HL-60 (cell line): ENCODE data around the gene ARL3.

Experiments
- DNase-seq, 2 experiments: peaks; one replicate each; pipeline ENCODE4 v3.0.0-alpha.2; 2010 to 2020; ENCODE audit warnings: low read depth in 1 of 2, low spot score in 1 of 2
- H3K27ac ChIP-seq: fragments of 250-450 bp; sonication (Bioruptor Pico); replicated peaks from 2 replicates; pipeline ENCODE4 v1.5.1; 2020; ENCODE audit warnings: mild to moderate bottlenecking, moderate library complexity
- H3K27me3 ChIP-seq: fragments of 250-450 bp; sonication (Bioruptor Pico); 2 replicates; pipeline ENCODE4 v1.5.1; 2021; ENCODE audit warnings: mild to moderate bottlenecking, moderate library complexity; ENCODE audit not compliant: insufficient read depth, poor library complexity, severe bottlenecking
- H3K4me3 ChIP-seq: replicated peaks from 2 replicates; pipeline ENCODE4 v1.5.1; 2011; ENCODE audit warnings: mild to moderate bottlenecking, control low read depth, low read length; ENCODE audit not compliant: insufficient read depth
- CTCF ChIP-seq: IDR thresholded peaks from one replicate; pipeline ENCODE4 v1.5.1; 2011; ENCODE audit warnings: low read length, control low read depth, inconsistent platforms; ENCODE audit not compliant: insufficient read depth
- GABPA ChIP-seq: IDR thresholded peaks from 2 replicates; pipeline ENCODE4 v1.6.1; 2012; ENCODE audit warnings: low read depth
- POLR2AphosphoS5 ChIP-seq: IDR thresholded peaks from 2 replicates; pipeline ENCODE4 v1.6.1; 2012; ENCODE audit warnings: low read depth
- REST ChIP-seq: IDR thresholded peaks from 2 replicates; pipeline ENCODE4 v1.6.1; 2012; ENCODE audit warnings: low read depth; ENCODE audit not compliant: insufficient replicate concordance
- SPI1 ChIP-seq: IDR thresholded peaks from 2 replicates; pipeline ENCODE4 v1.6.1; 2012; ENCODE audit warnings: low read depth, mild to moderate bottlenecking, borderline replicate concordance

ARL3 gene

GRCh38 chr10:102645388-102645740 lies 68.8 kb downstream of the ARL3 start:
- DNase-seq, result peak in 1 of 2 experiments; percentile 79
- Histone ChIP-seq H3K27ac (peak overlapping the region; percentile 95), H3K4me3 (peak overlapping the region; percentile 81), H3K27me3 (no peaks in the 10 kb centered on the region)
- TF ChIP-seq POLR2AphosphoS5, result no peak
- TF ChIP-seq SPI1, result no peak
- no peak for TF ChIP-seq CTCF
- TF ChIP-seq REST, result no peak
- no peak for TF ChIP-seq GABPA

- Histone ChIP-seq H3K27ac (peak overlapping the region; percentile 95), H3K4me3 (peak overlapping the region; percentile 81), H3K27me3 (no peaks in the 10 kb centered on the region)
- TF ChIP-seq REST (no peak), CTCF (peak; percentile 23), GABPA (no peak), POLR2AphosphoS5 (peak; percentile 75; the same call in 1 of the 2 replicates), SPI1 (no peak)
- peak in 1 of 2 experiments; percentile 82 for DNase-seq
Observed at GRCh38 chr10:102644646-102645387, 69.4 kb downstream of the ARL3 start.

- peak in 1 of 2 experiments; percentile 44 for DNase-seq
- Histone ChIP-seq H3K27ac (peak within 1 kb of the TSS; percentile 95), H3K4me3 (peak within 1 kb of the TSS; percentile 81), H3K27me3 (no peaks in the 10 kb centered on the region)
- TF ChIP-seq POLR2AphosphoS5 (0 out of 2 replicates have a peak, but pooled peaks have one; percentile 6), GABPA (no peak)
Observed at GRCh38 chr10:102644066-102644645, 70.0 kb downstream of the ARL3 start, which contains the start of gene TRIM8. Gene TRIM8, plus strand, starts transcription at chr10:102644479. Its CDS starts 139 bp downstream, at chr10:102644618.

GRCh38 chr10:102643336-102644065 lies 70.7 kb downstream of the ARL3 start:
- peak overlapping the region; percentile 98 for H3K27ac ChIP-seq
- H3K27me3 ChIP-seq, result no peaks in the 10 kb centered on the region
- peak in 1 of 2 experiments; percentile 87 for DNase-seq
- TF ChIP-seq CTCF, result no peak
- 0 out of 2 replicates have a peak, but pooled peaks have one; percentile 31 for TF ChIP-seq SPI1
- TF ChIP-seq GABPA, result no peak
- TF ChIP-seq POLR2AphosphoS5, result peak; percentile 61
- no peak for TF ChIP-seq REST
- peak overlapping the region; percentile 81 for H3K4me3 ChIP-seq
